Activated CD4-positive, alpha-beta memory T cell treated with anti-CD3 and anti-CD28 coated beads for 36 hours (primary cell): ENCODE data around the gene OR2J1. TPM values are rescaled to one million over a fixed set of nuclear protein-coding genes. Genes with fewer than 3 reads are reported as not detected.
"Not testable (repeated sequence)": the region's sequence is repeated elsewhere in the genome, so short reads cannot be mapped to it uniquely, and the experiment has no call there.

Source experiments
- CTCF ChIA-PET: fragments of 350-600 bp; sonication (Branson Sonifier 250); formaldehyde crosslinking; loops from one replicate; lab custom pipeline; 2021; ENCODE audit warnings: antibody characterized with exemption, inconsistent platforms; lab: Charles Lee
- POLR2A ChIA-PET: fragments of 350-600 bp; sonication (Branson Sonifier 250); formaldehyde crosslinking; loops from one replicate; lab custom pipeline; 2021; ENCODE audit warnings: antibody characterized with exemption; lab: Charles Lee
- DNase-seq: peaks from one replicate; pipeline ENCODE4 v3.0.0-alpha.2; 2020
- H3K27ac Mint-ChIP-seq: one replicate; pipeline ENCODE4 v1.8.0; 2021; ENCODE audit warnings: mixed read lengths
- H3K27me3 Mint-ChIP-seq: one replicate; pipeline ENCODE4 v1.8.0; 2021; ENCODE audit warnings: mixed read lengths
- H3K36me3 Mint-ChIP-seq: one replicate; pipeline ENCODE4 v1.8.0; 2021; ENCODE audit warnings: mixed read lengths
- H3K4me1 Mint-ChIP-seq: one replicate; pipeline ENCODE4 v1.8.0; 2021; ENCODE audit warnings: low read depth, mixed read lengths
- H3K4me3 Mint-ChIP-seq: one replicate; pipeline ENCODE4 v1.8.0; 2021; ENCODE audit warnings: mild to moderate bottlenecking, mixed read lengths
- H3K9me3 Mint-ChIP-seq: one replicate; pipeline ENCODE4 v1.8.0; 2021; ENCODE audit warnings: mixed read lengths
- intact Hi-C: fragments of 100-400 bp; cut with micrococcal nuclease; formaldehyde crosslinking; loops from one replicate; pipeline ENCODE4 v1.15.1; 2023
- total RNA-seq, 2 experiments: library from RNA; stranded (reverse); gene quantifications; one replicate each; pipeline ENCODE4 v1.2.3, GENCODE V29; 2021

The OR2J1 gene
- total RNA-seq, 2 experiments from 2014 or later = not detected

DNA sequence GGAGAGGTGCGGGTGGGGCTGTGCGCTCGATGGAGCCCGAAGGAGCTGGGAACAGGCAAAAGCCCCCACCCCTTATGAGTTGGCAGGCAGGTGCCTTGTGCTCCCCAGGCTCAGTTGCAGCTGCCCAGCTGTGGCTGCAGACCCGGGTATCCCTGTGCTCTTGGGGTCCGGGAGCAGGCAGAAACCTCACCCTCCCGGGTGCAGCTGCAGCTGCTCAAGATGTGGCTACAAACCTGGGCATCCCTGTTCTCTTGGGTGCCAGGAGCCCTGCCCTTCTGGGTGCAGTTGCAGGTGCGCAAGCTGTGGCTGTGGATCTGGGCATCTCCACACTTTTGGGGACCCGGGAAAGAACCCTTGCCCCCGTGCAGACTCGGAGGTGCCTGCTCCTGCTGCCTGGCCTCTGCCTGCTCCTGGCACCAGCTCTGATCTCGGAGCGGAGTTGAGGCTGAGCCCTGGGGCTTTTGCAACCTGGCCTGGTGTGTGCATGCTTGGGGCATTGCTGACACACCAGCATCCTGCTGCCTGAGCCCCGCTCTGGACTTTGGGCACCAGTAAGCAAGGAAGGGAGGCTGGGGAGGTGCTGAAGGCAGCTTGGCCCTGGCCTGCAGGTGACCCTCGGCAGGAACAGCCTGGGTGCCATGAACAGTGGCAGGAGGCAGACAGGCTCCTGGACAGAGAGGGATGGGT, 30.2 kb downstream of the OR2J1 start:
- POLR2A ChIA-PET = no interaction called here
- Mint-ChIP-seq H3K4me3 (no peak overlapping the region), H3K27me3 (peaks cover 25% of the 10 kb centered on the region), H3K36me3 (no peaks in the 10 kb centered on the region), H3K9me3 (no peaks in the 10 kb centered on the region), H3K4me1 (no peaks in the 10 kb centered on the region), H3K27ac (no peak overlapping the region)
- CTCF ChIA-PET = no interaction called here
- no peak for DNase-seq
- intact Hi-C loops = no loop called here

DNA sequence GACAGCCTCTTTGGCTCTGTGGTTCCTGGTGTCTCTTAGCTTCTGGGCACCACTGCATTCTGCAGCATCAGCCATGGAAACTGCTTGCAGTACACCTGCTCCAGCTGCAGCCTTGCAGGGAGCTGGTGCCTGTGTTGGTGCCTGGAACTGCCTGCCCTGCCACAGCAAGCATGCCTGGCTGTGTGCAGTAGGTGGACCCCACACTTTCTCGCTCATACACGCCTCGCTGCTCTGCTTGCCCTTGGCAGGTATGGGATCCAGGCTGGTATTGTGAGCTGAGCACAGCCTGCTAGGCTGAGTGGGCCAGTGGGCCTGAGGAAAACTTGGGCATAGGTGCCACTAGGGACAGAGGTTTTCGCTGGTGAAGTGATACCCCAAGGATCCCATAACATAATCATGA, 31.4 kb downstream of the OR2J1 start:
- no peak overlapping the region for H3K4me3 Mint-ChIP-seq
- intact Hi-C loops = no loop called here
- peaks cover 29% of the 10 kb centered on the region for H3K27me3 Mint-ChIP-seq
- ChIA-PET POLR2A (no interaction called here), CTCF (no interaction called here)
- H3K27ac Mint-ChIP-seq = no peak overlapping the region
- no peaks in the 10 kb centered on the region for H3K4me1 Mint-ChIP-seq
- no peak for DNase-seq
- H3K9me3 Mint-ChIP-seq = no peaks in the 10 kb centered on the region
- H3K36me3 Mint-ChIP-seq = no peaks in the 10 kb centered on the region

GRCh38 chr6:29131691-29132090, 32.4 kb downstream of the OR2J1 start:
- Mint-ChIP-seq H3K36me3 (no peaks in the 10 kb centered on the region), H3K4me1 (no peaks in the 10 kb centered on the region), H3K9me3 (no peaks in the 10 kb centered on the region), H3K4me3 (no peak overlapping the region), H3K27me3 (peaks cover 24% of the 10 kb centered on the region), H3K27ac (no peak overlapping the region)
- ChIA-PET CTCF (no interaction called here), POLR2A (no interaction called here)
- intact Hi-C loops = no loop called here
- no peak for DNase-seq

DNA sequence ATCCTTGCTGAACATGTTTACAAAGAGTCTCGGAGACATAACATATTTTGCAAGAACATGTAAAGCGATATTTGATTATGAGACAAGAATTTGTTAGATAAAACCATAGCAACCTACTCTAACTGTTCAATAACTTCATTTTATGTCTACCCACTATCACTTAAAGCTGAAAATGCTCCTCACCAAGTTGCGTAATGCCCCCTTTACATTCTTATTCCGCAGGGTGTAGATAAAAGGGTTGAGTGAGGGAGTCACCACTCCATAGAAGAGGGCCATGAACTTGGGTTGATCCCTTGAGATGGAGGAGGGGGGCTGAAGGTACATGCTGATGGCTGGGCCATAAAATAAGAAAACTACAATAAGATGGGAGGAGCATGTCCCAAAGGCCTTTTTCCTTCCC, 38.4 kb downstream of the OR2J1 start:
- Mint-ChIP-seq H3K9me3 (no peaks in the 10 kb centered on the region), H3K4me1 (no peaks in the 10 kb centered on the region), H3K27ac (no peak overlapping the region), H3K36me3 (no peaks in the 10 kb centered on the region), H3K27me3 (peaks cover 27% of the 10 kb centered on the region), H3K4me3 (no peak overlapping the region)
- ChIA-PET CTCF (no interaction called here), POLR2A (no interaction called here)
- intact Hi-C loops = no loop called here
- no peak for DNase-seq

DNA sequence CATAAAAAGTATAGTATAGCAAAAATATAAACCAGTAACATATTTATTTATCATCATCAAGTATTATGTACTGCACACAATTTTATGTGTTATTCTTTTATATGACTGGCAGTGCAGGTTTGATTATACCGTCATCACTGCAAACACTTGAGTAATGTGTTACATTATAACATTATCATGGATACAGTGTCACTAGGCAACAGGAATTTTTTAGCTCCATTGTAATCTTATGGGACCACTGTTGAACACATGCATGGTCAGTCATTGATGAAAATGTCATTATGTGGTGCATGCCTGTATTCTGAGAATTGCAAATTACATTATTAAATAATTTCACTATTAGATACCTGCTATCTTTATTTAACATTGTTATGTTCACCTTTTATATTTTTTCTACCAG, 42.3 kb downstream of the OR2J1 start:
- intact Hi-C loops = no loop called here
- no peak overlapping the region for H3K27ac Mint-ChIP-seq
- H3K9me3 Mint-ChIP-seq = peaks cover 8% of the 10 kb centered on the region
- H3K4me1 Mint-ChIP-seq = no peaks in the 10 kb centered on the region
- H3K4me3 Mint-ChIP-seq = no peak overlapping the region
- H3K27me3 Mint-ChIP-seq = peaks cover 22% of the 10 kb centered on the region
- DNase-seq = no peak
- ChIA-PET POLR2A (no interaction called here), CTCF (no interaction called here)
- no peaks in the 10 kb centered on the region for H3K36me3 Mint-ChIP-seq

- POLR2A ChIA-PET = no interaction called here
- no peaks in the 10 kb centered on the region for H3K36me3 Mint-ChIP-seq
- H3K27me3 Mint-ChIP-seq = peaks cover 22% of the 10 kb centered on the region
- no peak for DNase-seq
- CTCF ChIA-PET = no interaction called here
- H3K9me3 Mint-ChIP-seq = peaks cover 8% of the 10 kb centered on the region
- intact Hi-C loops = no loop called here
- H3K4me3 Mint-ChIP-seq = no peak overlapping the region
- no peak overlapping the region for H3K27ac Mint-ChIP-seq
- H3K4me1 Mint-ChIP-seq = no peaks in the 10 kb centered on the region
Observed at GRCh38 chr6:29142309-29142708, 43.0 kb downstream of the OR2J1 start.

DNA sequence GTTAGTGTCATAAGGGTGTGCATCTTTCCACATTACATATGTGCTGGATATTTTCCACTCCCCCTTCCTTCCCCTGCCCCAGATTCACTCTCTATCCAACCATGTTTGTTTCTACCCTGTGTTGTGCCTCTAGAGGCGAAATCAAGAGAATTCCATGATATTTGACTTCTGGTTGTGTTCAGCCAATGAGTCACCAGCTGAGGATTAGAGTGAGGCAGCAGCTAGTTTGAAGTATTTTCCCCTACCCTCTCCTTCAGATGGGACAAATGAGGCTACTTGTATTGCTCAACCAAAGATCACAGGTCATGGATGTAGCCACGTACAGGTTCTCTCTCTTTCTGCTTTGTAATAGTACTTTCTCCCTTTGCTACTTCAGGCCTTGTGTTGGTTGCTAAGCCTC, 46.9 kb downstream of the OR2J1 start:
- intact Hi-C loops = no loop called here
- Mint-ChIP-seq H3K36me3 (no peaks in the 10 kb centered on the region), H3K9me3 (peaks cover 16% of the 10 kb centered on the region), H3K27ac (no peak overlapping the region), H3K4me3 (no peak overlapping the region), H3K27me3 (peaks cover 29% of the 10 kb centered on the region), H3K4me1 (no peaks in the 10 kb centered on the region)
- POLR2A ChIA-PET = no interaction called here
- DNase-seq = no peak
- CTCF ChIA-PET = no interaction called here

- Mint-ChIP-seq H3K27ac (no peak overlapping the region), H3K4me3 (no peak overlapping the region), H3K9me3 (peaks cover 16% of the 10 kb centered on the region), H3K27me3 (peaks cover 30% of the 10 kb centered on the region), H3K4me1 (no peaks in the 10 kb centered on the region), H3K36me3 (no peaks in the 10 kb centered on the region)
- no peak for DNase-seq
- CTCF ChIA-PET = no interaction called here
- POLR2A ChIA-PET = no interaction called here
- intact Hi-C loops = no loop called here
Observed at GRCh38 chr6:29147074-29147473, 47.8 kb downstream of the OR2J1 start.

DNA sequence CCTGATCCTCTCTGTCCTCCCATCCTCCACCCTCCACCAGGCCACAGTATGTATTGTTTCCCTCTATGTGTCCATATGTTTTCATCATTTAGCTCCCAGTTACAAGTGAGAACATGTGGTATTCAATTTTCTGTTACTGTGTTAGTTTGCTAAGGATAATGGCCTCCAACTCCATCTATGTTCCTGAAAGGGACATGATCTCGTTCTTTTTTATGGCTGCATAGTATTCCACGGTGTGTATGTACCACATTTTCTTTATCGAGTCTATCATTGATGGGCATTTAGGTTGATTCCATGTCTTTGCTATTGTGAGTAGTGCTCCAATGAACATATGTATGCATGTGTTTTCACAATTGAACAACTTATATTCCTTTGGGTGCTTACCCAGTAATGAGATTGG, 50.2 kb downstream of the OR2J1 start:
- CTCF ChIA-PET, H3K9me3 Mint-ChIP-seq, H3K4me1 Mint-ChIP-seq, H3K4me3 Mint-ChIP-seq, POLR2A ChIA-PET, intact Hi-C loops, H3K27ac Mint-ChIP-seq, DNase-seq, H3K36me3 Mint-ChIP-seq: not testable (repeated sequence)
- H3K27me3 Mint-ChIP-seq = peaks cover 35% of the 10 kb centered on the region

Other genes starting within 250 kb of the OR2J1 start
- 10 to 100 TPM; 49.7 to 54.6 TPM for gene TRIM27, start 175.5 kb upstream of the OR2J1 start, total RNA-seq
- gene ZNF311, start 94.2 kb upstream of the OR2J1 start, total RNA-seq = 1 to 10 TPM in 1 of 2 experiments, under 1 TPM in 1; 0.99 to 1.3 TPM
- gene OR2W1, start 54.3 kb upstream of the OR2J1 start, total RNA-seq = not detected
- gene OR2B3, start 12.2 kb upstream of the OR2J1 start, total RNA-seq = not detected
- not detected for gene OR2J3, start 8.6 kb downstream of the OR2J1 start, total RNA-seq
- not detected for gene OR2J2, start 71.4 kb downstream of the OR2J1 start, total RNA-seq
- gene OR14J1, start 202.2 kb downstream of the OR2J1 start, total RNA-seq = not detected